Measurements from ENCODE around the gene FAM209B.

The FAM209B gene

GRCh38 chr20:56580226-56580625 lies 47.2 kb downstream of the FAM209B start:
- Mint-ChIP-seq H3K27ac (ENCODE audit: low read depth) (no peak overlapping the region), H3K4me1 (no peaks in the 10 kb centered on the region), H3K27me3 (peaks cover 51% of the 10 kb centered on the region), H3K36me3 (ENCODE audit: insufficient read depth) (no peaks in the 10 kb centered on the region), H3K9me3 (no peaks in the 10 kb centered on the region), H3K4me3 (no peak overlapping the region)
- ATAC-seq (replicated peaks; ENCODE audit: extremely low read depth, poor library complexity, severe bottlenecking) (no peak), DNase-seq (ENCODE audit: low spot score in 2 of 2) (no peak)

GRCh38 chr20:56581701-56582100 lies 48.7 kb downstream of the FAM209B start:
- DNase-seq (ENCODE audit: low spot score in 2 of 2): no peak
- Mint-ChIP-seq H3K27me3 (peaks cover 37% of the 10 kb centered on the region), H3K4me3 (no peak overlapping the region), H3K36me3 (ENCODE audit: insufficient read depth) (no peaks in the 10 kb centered on the region), H3K4me1 (no peaks in the 10 kb centered on the region), H3K27ac (ENCODE audit: low read depth) (no peak overlapping the region), H3K9me3 (no peaks in the 10 kb centered on the region)
- no peak for ATAC-seq (replicated peaks; ENCODE audit: extremely low read depth, poor library complexity, severe bottlenecking)

- H3K27me3 Mint-ChIP-seq: peaks cover 37% of the 10 kb centered on the region
- no peak overlapping the region for H3K4me3 Mint-ChIP-seq
- DNase-seq (ENCODE audit: low spot score in 2 of 2): no peak
- H3K36me3 Mint-ChIP-seq (ENCODE audit: insufficient read depth): no peaks in the 10 kb centered on the region
- no peaks in the 10 kb centered on the region for H3K9me3 Mint-ChIP-seq
- H3K4me1 Mint-ChIP-seq: no peaks in the 10 kb centered on the region
- no peak for ATAC-seq (replicated peaks; ENCODE audit: extremely low read depth, poor library complexity, severe bottlenecking)
- H3K27ac Mint-ChIP-seq (ENCODE audit: low read depth): no peak overlapping the region
These were observed 49.5 kb downstream of the FAM209B start for GRCh38 chr20:56582542-56582941.

- Mint-ChIP-seq H3K4me1 (no peaks in the 10 kb centered on the region), H3K36me3 (ENCODE audit: insufficient read depth) (no peaks in the 10 kb centered on the region)
- no peak for ATAC-seq (replicated peaks; ENCODE audit: extremely low read depth, poor library complexity, severe bottlenecking)
These were observed 51.9 kb downstream of the FAM209B start for GRCh38 chr20:56584916-56585315.

More at GRCh38 chr20:56584916-56585315, 51.9 kb downstream of the FAM209B start:
- H3K4me3 Mint-ChIP-seq: no peak overlapping the region
- no peaks in the 10 kb centered on the region for H3K9me3 Mint-ChIP-seq
- DNase-seq (ENCODE audit: low spot score in 2 of 2): no peak
- H3K27me3 Mint-ChIP-seq: peaks cover 29% of the 10 kb centered on the region
- no peak overlapping the region for H3K27ac Mint-ChIP-seq (ENCODE audit: low read depth)

Measured in central memory CD8-positive, alpha-beta T cell (primary cell).